Measurements from ENCODE around the gene HHLA2. TPM values are rescaled to one million over a fixed set of nuclear protein-coding genes. Genes with fewer than 3 reads are reported as not detected.

The HHLA2 gene
- total RNA-seq = not detected

- TF ChIP-seq CTCF (IDR thresholded peaks at IDR 0.05; ENCODE audit: low read depth) = no peak
Observed at GRCh38 chr3:108296239-108296638, at the start of gene HHLA2. HHLA2 (plus strand) TSS chr3:108296548; CDS start chr3:108351814, 55,266 bp downstream.

GRCh38 chr3:108250626-108251025 is 45.7 kb upstream of the HHLA2 start:
- TF ChIP-seq CTCF (IDR thresholded peaks at IDR 0.05; ENCODE audit: low read depth) = no peak

- TF ChIP-seq CTCF (IDR thresholded peaks at IDR 0.05; ENCODE audit: low read depth) = no peak
Observed at GRCh38 chr3:108251265-108251664, 45.1 kb upstream of the HHLA2 start.

- TF ChIP-seq CTCF (IDR thresholded peaks at IDR 0.05; ENCODE audit: low read depth) = no peak
Observed at GRCh38 chr3:108251844-108252243, 44.5 kb upstream of the HHLA2 start.

GRCh38 chr3:108255131-108255530 is 41.2 kb upstream of the HHLA2 start:
- no peak for TF ChIP-seq CTCF (IDR thresholded peaks at IDR 0.05; ENCODE audit: low read depth)

- TF ChIP-seq CTCF (IDR thresholded peaks at IDR 0.05; ENCODE audit: low read depth) = no peak
Observed at GRCh38 chr3:108271626-108272025, 24.7 kb upstream of the HHLA2 start.

GRCh38 chr3:108280476-108280875 is 15.9 kb upstream of the HHLA2 start:
- TF ChIP-seq CTCF (IDR thresholded peaks at IDR 0.05; ENCODE audit: low read depth) = no peak
